ENCODE results near the gene EPOP.
"Not testable (repeated sequence)": the region's sequence is repeated elsewhere in the genome, so short reads cannot be mapped to it uniquely, and the experiment has no call there.

Gene EPOP

GRCh38 chr17:38656959-38657823 lies 17.6 kb downstream of the EPOP start:
- Histone ChIP-seq H3K27ac (ENCODE audit: low read depth, low read length) (no peak overlapping the region), H3K27me3 (ENCODE audit: insufficient read depth, low read length) (0 out of 2 replicates have a peak, but pooled peaks cover 3% of the 10 kb centered on the region), H3K4me3 (ENCODE audit: low read length) (no peak overlapping the region), H3K36me3 (ENCODE audit: insufficient read depth, low read length) (no peaks in the 10 kb centered on the region), H3K4me1 (ENCODE audit: insufficient read depth, low read length) (peaks cover 18% of the 10 kb centered on the region; the same call in 1 of the 2 replicates), H3K9ac (ENCODE audit: low read depth, low read length) (no peak overlapping the region), H3K9me3 (ENCODE audit: insufficient read depth, low read depth, low read length) (no peaks in the 10 kb centered on the region)
- WGBS = 80% methylated on average over 27 of the region's 27 CpGs

- Histone ChIP-seq H3K4me1 (ENCODE audit: insufficient read depth, low read length) (peaks cover 18% of the 10 kb centered on the region; the same call in 1 of the 2 replicates), H3K27me3 (ENCODE audit: insufficient read depth, low read length) (0 out of 2 replicates have a peak, but pooled peaks cover 3% of the 10 kb centered on the region), H3K9me3 (ENCODE audit: insufficient read depth, low read depth, low read length) (no peaks in the 10 kb centered on the region), H3K27ac (ENCODE audit: low read depth, low read length) (no peak overlapping the region), H3K9ac (ENCODE audit: low read depth, low read length) (no peak overlapping the region), H3K4me3 (ENCODE audit: low read length) (no peak overlapping the region), H3K36me3 (ENCODE audit: insufficient read depth, low read length) (no peaks in the 10 kb centered on the region)
- WGBS = 66% methylated on average over 19 of the region's 21 CpGs
Measured at GRCh38 chr17:38654411-38655398, 20.1 kb downstream of the EPOP start.

- no peak overlapping the region for H3K9ac ChIP-seq (ENCODE audit: low read depth, low read length)
- no peak overlapping the region for H3K27ac ChIP-seq (ENCODE audit: low read depth, low read length)
- no peaks in the 10 kb centered on the region for H3K9me3 ChIP-seq (ENCODE audit: insufficient read depth, low read depth, low read length)
- H3K4me1 ChIP-seq (ENCODE audit: insufficient read depth, low read length) = peaks cover 18% of the 10 kb centered on the region; the same call in 1 of the 2 replicates
- WGBS = 97% methylated on average over 5 of the region's 5 CpGs
- H3K36me3 ChIP-seq (ENCODE audit: insufficient read depth, low read length) = no peaks in the 10 kb centered on the region
- no peak overlapping the region for H3K4me3 ChIP-seq (ENCODE audit: low read length)
- 0 out of 2 replicates have a peak, but pooled peaks cover 3% of the 10 kb centered on the region for H3K27me3 ChIP-seq (ENCODE audit: insufficient read depth, low read length)
Measured at GRCh38 chr17:38653679-38654078, 21.1 kb downstream of the EPOP start.

- Histone ChIP-seq H3K4me3 (ENCODE audit: low read length) (no peak overlapping the region), H3K9ac (ENCODE audit: low read depth, low read length) (no peak overlapping the region), H3K36me3 (ENCODE audit: insufficient read depth, low read length) (no peaks in the 10 kb centered on the region), H3K27ac (ENCODE audit: low read depth, low read length) (no peak overlapping the region), H3K4me1 (ENCODE audit: insufficient read depth, low read length) (peaks cover 18% of the 10 kb centered on the region; the same call in 1 of the 2 replicates), H3K27me3 (ENCODE audit: insufficient read depth, low read length) (0 out of 2 replicates have a peak, but pooled peaks cover 3% of the 10 kb centered on the region), H3K9me3 (ENCODE audit: insufficient read depth, low read depth, low read length) (no peaks in the 10 kb centered on the region)
- 100% methylated on average over 1 of the region's 1 CpG for WGBS
Measured at GRCh38 chr17:38653230-38653629, 21.5 kb downstream of the EPOP start.

GRCh38 chr17:38650653-38651173 lies 24.0 kb downstream of the EPOP start:
- H3K36me3 ChIP-seq (ENCODE audit: insufficient read depth, low read length); H3K9ac ChIP-seq (ENCODE audit: low read depth, low read length); H3K27ac ChIP-seq (ENCODE audit: low read depth, low read length); H3K9me3 ChIP-seq (ENCODE audit: insufficient read depth, low read depth, low read length); H3K27me3 ChIP-seq (ENCODE audit: insufficient read depth, low read length); H3K4me1 ChIP-seq (ENCODE audit: insufficient read depth, low read length); H3K4me3 ChIP-seq (ENCODE audit: low read length): not testable (repeated sequence)
- 96% methylated on average over 11 of the region's 11 CpGs for WGBS

GRCh38 chr17:38637951-38638350 lies 36.8 kb downstream of the EPOP start:
- WGBS = 94% methylated on average over 3 of the region's 4 CpGs
- Histone ChIP-seq H3K36me3 (ENCODE audit: insufficient read depth, low read length) (no peaks in the 10 kb centered on the region), H3K27ac (ENCODE audit: low read depth, low read length) (no peak overlapping the region), H3K9ac (ENCODE audit: low read depth, low read length) (no peak overlapping the region), H3K4me1 (ENCODE audit: insufficient read depth, low read length) (peaks cover 3% of the 10 kb centered on the region; the same call in 1 of the 2 replicates), H3K9me3 (ENCODE audit: insufficient read depth, low read depth, low read length) (no peaks in the 10 kb centered on the region), H3K4me3 (ENCODE audit: low read length) (no peak overlapping the region), H3K27me3 (ENCODE audit: insufficient read depth, low read length) (no peaks in the 10 kb centered on the region)

- peaks cover 3% of the 10 kb centered on the region; the same call in 1 of the 2 replicates for H3K4me1 ChIP-seq (ENCODE audit: insufficient read depth, low read length)
- 26% methylated on average over 9 of the region's 9 CpGs for WGBS
- H3K36me3 ChIP-seq (ENCODE audit: insufficient read depth, low read length) = no peaks in the 10 kb centered on the region
- no peak overlapping the region for H3K27ac ChIP-seq (ENCODE audit: low read depth, low read length)
- H3K4me3 ChIP-seq (ENCODE audit: low read length) = no peak overlapping the region
- H3K27me3 ChIP-seq (ENCODE audit: insufficient read depth, low read length) = no peaks in the 10 kb centered on the region
- no peaks in the 10 kb centered on the region for H3K9me3 ChIP-seq (ENCODE audit: insufficient read depth, low read depth, low read length)
- no peak overlapping the region for H3K9ac ChIP-seq (ENCODE audit: low read depth, low read length)
Measured at GRCh38 chr17:38636054-38636453, 38.7 kb downstream of the EPOP start.

GRCh38 chr17:38632334-38632733 lies 42.4 kb downstream of the EPOP start:
- H3K27me3 ChIP-seq (ENCODE audit: insufficient read depth, low read length) = no peaks in the 10 kb centered on the region
- no peak overlapping the region for H3K9ac ChIP-seq (ENCODE audit: low read depth, low read length)
- peaks cover 3% of the 10 kb centered on the region; the same call in 1 of the 2 replicates for H3K4me1 ChIP-seq (ENCODE audit: insufficient read depth, low read length)
- H3K27ac ChIP-seq (ENCODE audit: low read depth, low read length) = no peak overlapping the region
- no peaks in the 10 kb centered on the region for H3K9me3 ChIP-seq (ENCODE audit: insufficient read depth, low read depth, low read length)
- no peak overlapping the region for H3K4me3 ChIP-seq (ENCODE audit: low read length)
- no peaks in the 10 kb centered on the region for H3K36me3 ChIP-seq (ENCODE audit: insufficient read depth, low read length)
- 82% methylated on average over 5 of the region's 6 CpGs for WGBS

- H3K9ac ChIP-seq (ENCODE audit: low read depth, low read length) = no peak overlapping the region
- no peaks in the 10 kb centered on the region for H3K36me3 ChIP-seq (ENCODE audit: insufficient read depth, low read length)
- H3K27ac ChIP-seq (ENCODE audit: low read depth, low read length) = no peak overlapping the region
- H3K4me1 ChIP-seq (ENCODE audit: insufficient read depth, low read length) = no peaks in the 10 kb centered on the region
- H3K4me3 ChIP-seq (ENCODE audit: low read length) = no peak overlapping the region
- H3K9me3 ChIP-seq (ENCODE audit: insufficient read depth, low read depth, low read length) = no peaks in the 10 kb centered on the region
- peaks cover 2% of the 10 kb centered on the region; the same call in 1 of the 2 replicates for H3K27me3 ChIP-seq (ENCODE audit: insufficient read depth, low read length)
- 62% methylated on average over 3 of the region's 3 CpGs for WGBS
Measured at GRCh38 chr17:38628441-38628840, 46.3 kb downstream of the EPOP start.

GRCh38 chr17:38627957-38628356 lies 46.8 kb downstream of the EPOP start:
- no peaks in the 10 kb centered on the region for H3K4me1 ChIP-seq (ENCODE audit: insufficient read depth, low read length)
- H3K4me3 ChIP-seq (ENCODE audit: low read length) = no peak overlapping the region
- no peaks in the 10 kb centered on the region for H3K36me3 ChIP-seq (ENCODE audit: insufficient read depth, low read length)
- H3K27ac ChIP-seq (ENCODE audit: low read depth, low read length) = no peak overlapping the region
- peaks cover 2% of the 10 kb centered on the region; the same call in 1 of the 2 replicates for H3K27me3 ChIP-seq (ENCODE audit: insufficient read depth, low read length)
- 98% methylated on average over 2 of the region's 2 CpGs for WGBS
- no peak overlapping the region for H3K9ac ChIP-seq (ENCODE audit: low read depth, low read length)
- no peaks in the 10 kb centered on the region for H3K9me3 ChIP-seq (ENCODE audit: insufficient read depth, low read depth, low read length)

Data from HUES64 (cell line).